Transverse colon (tissue), 4 donors: ENCODE measurements around the gene FAM81B. TPM values are rescaled to one million over a fixed set of nuclear protein-coding genes. Genes with fewer than 3 reads are reported as not detected.

Experiments used
- DNase-seq: peaks from one replicate; pipeline ENCODE4 v3.0.0-alpha.2; 2019
- H3K27ac ChIP-seq, 4 donors: fragments of 200-600 bp; sonication (generic); 2 replicates each; pipeline ENCODE4 v1.5.1; 2016 to 2018; ENCODE audit warnings: inconsistent platforms in 4 of 4
- H3K27me3 ChIP-seq: fragments of 200-600 bp; sonication (generic); 2 replicates; pipeline ENCODE4 v1.5.1; 2017; ENCODE audit warnings: inconsistent platforms
- H3K36me3 ChIP-seq, 4 donors: fragments of 200-600 bp; sonication (generic); 2 replicates each; pipeline ENCODE4 v1.5.1; 2017 to 2019; ENCODE audit warnings: inconsistent platforms in 4 of 4
- H3K4me1 ChIP-seq, 4 donors: fragments of 200-600 bp; sonication (generic); 2 replicates each; pipeline ENCODE4 v1.5.1; 2017 to 2020; ENCODE audit warnings: inconsistent platforms in 4 of 4
- H3K4me3 ChIP-seq, 4 donors: fragments of 200-600 bp; sonication (generic); 1 replicate in 1 of 4; 2 replicates in 3 of 4; pipeline versions ENCODE4 v1.5.1 to v1.6.1; 2017 to 2019; ENCODE audit warnings: inconsistent platforms in 4 of 4
- H3K9me3 ChIP-seq, 2 donors: fragments of 200-600 bp; sonication (generic); 2 replicates each; pipeline ENCODE4 v1.5.1; 2017 to 2019; ENCODE audit warnings: inconsistent platforms in 2 of 2
- EP300 ChIP-seq: sonication (generic); formaldehyde crosslinking; IDR thresholded peaks from one replicate; pipeline ENCODE4 v1.6.1; 2017; ENCODE audit warnings: antibody characterized with exemption, low read depth
- POLR2A ChIP-seq: fragments of 450-650 bp; IDR thresholded peaks from one replicate; pipeline ENCODE4 v1.6.1; 2016; ENCODE audit warnings: antibody characterized with exemption, mild to moderate bottlenecking, moderate library complexity
- POLR2AphosphoS5 ChIP-seq, 3 donors: sonication (generic); formaldehyde crosslinking; IDR thresholded peaks; one replicate each; pipeline ENCODE4 v1.6.1; 2016; ENCODE audit warnings: antibody characterized with exemption in 3 of 3
- WGBS, 2 donors: methylation state at CpG; one replicate each; pipeline ENCODE4 v1.1.5; 2018; ENCODE audit warnings: low coverage in 1 of 2; 5-methylcytosine and 5-hydroxymethylcytosine counted together
- in situ Hi-C, 4 donors: fragments of 200-750 bp; cut with MboI; loops; one replicate each; pipeline versions ENCODE4 v1.15.0 to v1.15.1; 2017; ENCODE audit warnings: low sequenced_read_pairs in 3 of 4, low pct_ligation_motif_present in 1 of 4, low pct_unique_long_range_greater_than_20kb in 1 of 4
- intact Hi-C: fragments of 100-400 bp; cut with DNase I; formaldehyde crosslinking; loops from one replicate; pipeline ENCODE4 v1.15.1; 2023; ENCODE audit warnings: low total_unique reads
- total RNA-seq, 4 donors: library from RNA; depleted of rRNA; stranded (reverse); fragments of >200 nt; gene quantifications; one replicate each; pipeline ENCODE4 v1.1.0, GENCODE V29; 2016
- TF ChIP-seq, protein P1 (sequence below), 5 experiments: fragments of 200-600 bp in 3 of 5; fragments of 450-650 bp in 2 of 5; sonication (generic) in 3 of 5; IDR thresholded peaks; 1 replicate in 2 of 5; 2 replicates in 3 of 5; pipeline ENCODE4 v1.5.1; 2016 to 2017; ENCODE audit warnings: antibody characterized with exemption in 5 of 5, inconsistent platforms in 3 of 5, mild to moderate bottlenecking in 2 of 5, moderate library complexity in 1 of 5

FAM81B gene
- total RNA-seq, 4 donors from 2014 or later = not detected

DNA sequence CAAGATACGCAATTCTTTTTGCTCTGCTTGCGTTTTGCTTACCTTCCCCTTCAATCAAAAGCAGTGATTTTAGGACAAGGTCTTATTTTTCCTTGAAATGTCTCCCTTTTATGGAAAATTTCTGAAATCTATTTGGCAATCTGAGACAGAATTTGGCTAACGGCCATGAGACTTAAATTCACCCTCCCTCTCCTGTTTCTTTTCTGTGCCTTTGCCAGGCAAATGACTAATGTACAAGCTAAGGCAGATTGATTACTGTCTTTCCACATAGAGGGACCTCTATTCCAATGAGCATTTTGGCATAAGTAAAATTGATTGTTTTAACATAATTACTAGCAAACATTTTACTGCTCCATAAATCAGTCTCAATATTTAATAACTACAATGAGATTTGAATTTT, 31.7 kb downstream of the FAM81B start:
- in situ Hi-C loops = no loop called here
- 65 to 83% methylated on average over 3 of the region's 3 CpGs for WGBS, 2 donors
- H3K36me3 ChIP-seq = no peaks in the 10 kb centered on the region
- TF ChIP-seq EP300 = no peak
- no peak for TF ChIP-seq POLR2A
- TF ChIP-seq, protein P1, sequence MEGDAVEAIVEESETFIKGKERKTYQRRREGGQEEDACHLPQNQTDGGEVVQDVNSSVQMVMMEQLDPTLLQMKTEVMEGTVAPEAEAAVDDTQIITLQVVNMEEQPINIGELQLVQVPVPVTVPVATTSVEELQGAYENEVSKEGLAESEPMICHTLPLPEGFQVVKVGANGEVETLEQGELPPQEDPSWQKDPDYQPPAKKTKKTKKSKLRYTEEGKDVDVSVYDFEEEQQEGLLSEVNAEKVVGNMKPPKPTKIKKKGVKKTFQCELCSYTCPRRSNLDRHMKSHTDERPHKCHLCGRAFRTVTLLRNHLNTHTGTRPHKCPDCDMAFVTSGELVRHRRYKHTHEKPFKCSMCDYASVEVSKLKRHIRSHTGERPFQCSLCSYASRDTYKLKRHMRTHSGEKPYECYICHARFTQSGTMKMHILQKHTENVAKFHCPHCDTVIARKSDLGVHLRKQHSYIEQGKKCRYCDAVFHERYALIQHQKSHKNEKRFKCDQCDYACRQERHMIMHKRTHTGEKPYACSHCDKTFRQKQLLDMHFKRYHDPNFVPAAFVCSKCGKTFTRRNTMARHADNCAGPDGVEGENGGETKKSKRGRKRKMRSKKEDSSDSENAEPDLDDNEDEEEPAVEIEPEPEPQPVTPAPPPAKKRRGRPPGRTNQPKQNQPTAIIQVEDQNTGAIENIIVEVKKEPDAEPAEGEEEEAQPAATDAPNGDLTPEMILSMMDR (IDR thresholded peaks at IDR 0.05) = no peak
- no peak for TF ChIP-seq POLR2AphosphoS5 (IDR thresholded peaks at IDR 0.05)
- H3K9me3 ChIP-seq = no peaks in the 10 kb centered on the region
- H3K4me1 ChIP-seq = no peaks in the 10 kb centered on the region
- no peak overlapping the region for H3K27ac ChIP-seq
- H3K27me3 ChIP-seq = no peaks in the 10 kb centered on the region
- DNase-seq = no peak
- no peak overlapping the region for H3K4me3 ChIP-seq
- intact Hi-C loops = no loop called here

DNA sequence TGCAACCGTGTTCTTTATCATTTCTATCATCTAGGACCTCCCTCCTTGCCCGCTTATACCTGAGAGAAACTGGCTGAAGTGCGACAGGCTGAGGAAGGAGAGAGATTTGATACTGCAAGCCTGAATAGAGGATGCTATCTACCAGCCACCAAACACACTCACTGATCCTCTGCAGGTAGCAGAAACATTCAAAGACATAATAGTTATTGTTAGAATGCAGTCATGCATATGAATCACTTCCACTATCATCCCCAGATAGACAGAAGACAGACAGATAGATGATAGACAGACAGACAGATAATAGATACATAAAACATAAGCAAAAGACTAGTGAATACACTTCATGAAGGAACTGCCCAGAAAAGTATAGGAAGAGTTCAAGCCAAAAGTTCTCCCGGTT, 32.9 kb downstream of the FAM81B start:
- no peak overlapping the region for H3K27ac ChIP-seq
- intact Hi-C loops (no loop called here), in situ Hi-C loops (no loop called here)
- no peaks in the 10 kb centered on the region for H3K27me3 ChIP-seq
- no peaks in the 10 kb centered on the region for H3K9me3 ChIP-seq
- H3K36me3 ChIP-seq = no peaks in the 10 kb centered on the region
- no peaks in the 10 kb centered on the region for H3K4me1 ChIP-seq
- no peak overlapping the region for H3K4me3 ChIP-seq
- 73 to 83% methylated on average over 4 of the region's 4 CpGs for WGBS, 2 donors
- no peak for DNase-seq
- TF ChIP-seq POLR2AphosphoS5 (IDR thresholded peaks at IDR 0.05) = no peak
- TF ChIP-seq, protein P1 (IDR thresholded peaks at IDR 0.05) = no peak
- TF ChIP-seq EP300 = no peak
- no peak for TF ChIP-seq POLR2A

DNA sequence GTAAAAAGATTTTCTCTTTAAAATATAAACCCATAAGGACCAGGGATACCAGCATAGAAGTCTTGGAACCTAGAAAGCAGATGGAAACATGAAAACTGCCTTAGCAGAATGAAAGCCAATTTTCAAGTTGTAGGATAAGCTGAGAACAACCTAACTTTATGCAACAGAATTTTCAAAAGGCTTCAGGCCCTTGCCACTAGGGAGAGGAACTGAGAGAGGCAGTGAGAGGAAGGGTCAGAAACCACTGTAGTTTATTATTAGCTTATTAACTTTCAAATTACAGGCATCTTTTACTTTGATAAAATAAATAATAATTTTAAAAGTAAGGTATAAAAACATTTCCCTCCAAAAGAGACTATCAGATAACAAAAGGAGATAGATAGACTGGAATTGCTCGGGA, 33.4 kb downstream of the FAM81B start:
- 91 to 92% methylated on average over 1 of the region's 1 CpG for WGBS, 2 donors
- intact Hi-C loops = no loop called here
- TF ChIP-seq EP300 = no peak
- TF ChIP-seq, protein P1 (IDR thresholded peaks at IDR 0.05) = no peak
- Histone ChIP-seq H3K27me3 (no peaks in the 10 kb centered on the region), H3K4me3 (no peak overlapping the region), H3K9me3 (no peaks in the 10 kb centered on the region), H3K4me1 (no peaks in the 10 kb centered on the region), H3K36me3 (no peaks in the 10 kb centered on the region), H3K27ac (no peak overlapping the region)
- no peak for DNase-seq
- in situ Hi-C loops = no loop called here

DNA sequence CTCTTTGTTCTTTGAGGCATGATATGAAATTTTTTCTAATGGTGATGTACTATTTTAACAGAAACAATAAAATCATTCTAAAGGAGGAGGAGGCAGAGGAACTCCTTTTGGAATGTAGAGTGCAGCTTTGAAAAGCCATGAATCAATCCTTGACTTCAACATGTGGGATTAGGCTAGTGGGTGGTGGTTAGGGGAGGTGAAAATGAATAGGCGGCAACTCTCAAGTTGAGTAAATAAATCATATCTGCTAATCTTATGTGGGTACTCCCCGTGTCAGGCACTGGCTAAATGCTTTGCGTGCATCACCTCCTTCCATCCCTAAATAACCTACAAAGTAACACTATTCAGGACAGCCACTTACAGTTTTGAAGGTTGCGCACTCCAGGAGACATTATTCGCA, 35.1 kb downstream of the FAM81B start:
- DNase-seq = no peak
- H3K4me1 ChIP-seq = no peaks in the 10 kb centered on the region
- H3K9me3 ChIP-seq = no peaks in the 10 kb centered on the region
- intact Hi-C loops = no loop called here
- no peaks in the 10 kb centered on the region for H3K27me3 ChIP-seq
- WGBS, 2 donors = 61% methylated on average over 5 of the region's 5 CpGs; no CpG with 5 or more reads in 1 of the 2 donors
- no peak overlapping the region for H3K4me3 ChIP-seq
- H3K36me3 ChIP-seq = no peaks in the 10 kb centered on the region
- TF ChIP-seq EP300 = no peak
- TF ChIP-seq POLR2A = no peak
- TF ChIP-seq, protein P1 (IDR thresholded peaks at IDR 0.05) = no peak
- no peak for TF ChIP-seq POLR2AphosphoS5 (IDR thresholded peaks at IDR 0.05)
- no peak overlapping the region for H3K27ac ChIP-seq
- in situ Hi-C loops = no loop called here
